Stimulated activated CD4-positive, alpha-beta T cell treated with anti-CD3 and anti-CD28 coated beads, TNF-alpha, amount 100 ng/mL, for 48 hours (primary cell): ENCODE measurements around the gene SBF2.
"Not testable (repeated sequence)": the region's sequence is repeated elsewhere in the genome, so short reads cannot be mapped to it uniquely, and the experiment has no call there.

Experiments used
- DNase-seq, 3 donors: peaks; one replicate each; pipeline ENCODE4 v3.0.0-alpha.2; 2020; ENCODE audit warnings: low read depth in 3 of 3

Gene SBF2

DNA sequence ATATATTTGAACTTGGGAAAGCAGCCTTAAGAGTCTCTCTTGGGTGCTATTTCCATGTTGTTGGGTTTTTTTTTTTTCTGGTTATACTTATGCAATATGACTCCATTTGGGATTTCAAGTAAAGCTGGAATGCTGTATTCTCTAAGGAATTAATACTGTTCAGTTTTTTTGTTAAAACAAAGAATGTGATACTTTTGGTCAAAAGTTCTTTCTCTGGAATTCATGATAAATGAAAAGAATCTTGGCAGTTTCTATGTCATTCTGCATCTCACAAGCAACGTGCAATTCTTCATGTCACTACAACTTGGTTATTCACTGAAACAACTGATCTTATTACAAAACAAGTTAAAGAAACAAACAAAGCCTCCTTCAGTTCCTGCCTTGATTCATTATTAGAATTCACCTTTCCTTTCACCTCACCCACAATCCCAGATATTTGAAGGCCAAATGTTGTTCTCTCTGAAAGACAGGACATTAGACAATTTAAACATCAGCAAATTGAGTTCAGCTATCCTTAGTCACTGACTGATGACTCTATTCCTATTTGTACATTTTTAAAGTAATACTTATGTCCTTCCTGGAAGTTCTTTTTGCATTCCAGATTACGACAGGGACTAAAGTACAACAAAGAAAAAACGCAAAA is 176.2 kb downstream of the SBF2 start:
- no peak for DNase-seq

DNA sequence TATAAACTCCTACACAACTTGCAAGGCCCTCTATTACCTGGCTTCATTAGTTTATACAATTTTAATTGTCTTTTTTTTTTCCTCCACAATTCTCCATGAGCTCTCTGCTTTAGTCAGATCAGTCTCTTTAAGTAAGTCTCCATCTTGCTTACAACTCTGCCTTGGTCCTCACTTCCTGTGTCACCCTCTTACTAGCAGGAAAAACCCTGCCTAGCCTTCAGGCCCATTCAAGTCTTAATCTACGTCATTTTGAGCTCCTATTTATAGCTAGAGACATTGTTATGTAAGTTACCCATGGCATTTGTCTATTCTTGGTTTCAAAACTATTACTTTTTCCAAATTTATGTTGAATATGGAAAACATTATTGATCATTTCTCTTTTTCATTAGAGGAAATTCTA is 177.4 kb downstream of the SBF2 start:
- DNase-seq, result no peak

DNA sequence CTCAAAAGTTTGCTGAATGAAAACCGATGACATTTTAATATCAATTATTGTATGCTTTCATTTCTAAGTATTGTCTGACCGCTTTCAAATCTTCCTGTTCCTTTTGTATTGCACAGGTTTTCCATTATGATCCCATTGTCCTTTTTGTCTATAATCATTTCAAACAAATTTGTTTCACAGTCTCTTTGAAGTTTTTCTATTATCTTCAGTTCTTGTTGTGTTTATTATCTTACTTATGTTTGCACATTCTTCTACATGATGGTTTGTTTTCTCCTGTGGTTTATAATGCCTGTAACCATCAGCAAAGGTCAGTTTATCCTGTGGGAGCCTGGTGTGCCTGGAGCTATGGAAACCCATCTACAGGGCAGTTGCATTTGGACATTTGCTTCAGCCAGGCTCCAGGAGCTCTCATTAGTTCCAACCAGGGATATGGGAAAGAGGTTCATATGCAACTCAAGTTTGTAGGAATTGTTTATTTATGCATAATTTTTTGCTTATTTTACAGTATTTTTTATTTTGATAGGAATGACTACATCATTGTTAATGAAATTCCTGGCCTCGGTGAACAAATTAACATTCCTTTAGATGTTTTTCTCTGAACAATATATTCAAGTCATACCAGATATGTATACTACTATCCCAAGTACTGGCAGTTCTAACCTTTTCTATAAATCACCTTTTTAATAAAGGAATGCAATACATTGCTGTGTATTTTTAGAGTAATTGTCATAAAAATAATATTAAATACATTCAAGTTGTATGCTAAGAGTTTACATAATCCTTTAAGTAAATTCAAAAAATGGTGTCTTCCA is 179.2 kb downstream of the SBF2 start:
- DNase-seq, result no peak

DNA sequence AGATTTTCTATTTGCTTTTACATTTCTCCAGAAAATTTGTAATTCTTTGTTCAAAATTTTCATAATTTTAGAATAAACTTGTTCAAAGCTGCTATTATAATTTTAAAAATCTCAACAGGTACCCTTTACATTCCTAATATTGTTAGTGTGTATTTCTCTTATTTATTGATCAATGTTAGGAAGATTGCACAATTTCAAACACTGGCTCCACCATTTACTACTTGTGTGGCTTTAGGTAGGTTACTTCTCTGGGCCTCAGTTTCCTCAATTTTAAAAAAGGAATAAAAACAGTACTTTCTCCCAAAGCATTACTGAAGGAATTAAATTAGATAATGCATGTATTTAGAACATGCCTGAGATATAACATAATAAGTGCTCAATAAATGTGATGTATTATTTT is 180.2 kb downstream of the SBF2 start:
- DNase-seq, result no peak

DNA sequence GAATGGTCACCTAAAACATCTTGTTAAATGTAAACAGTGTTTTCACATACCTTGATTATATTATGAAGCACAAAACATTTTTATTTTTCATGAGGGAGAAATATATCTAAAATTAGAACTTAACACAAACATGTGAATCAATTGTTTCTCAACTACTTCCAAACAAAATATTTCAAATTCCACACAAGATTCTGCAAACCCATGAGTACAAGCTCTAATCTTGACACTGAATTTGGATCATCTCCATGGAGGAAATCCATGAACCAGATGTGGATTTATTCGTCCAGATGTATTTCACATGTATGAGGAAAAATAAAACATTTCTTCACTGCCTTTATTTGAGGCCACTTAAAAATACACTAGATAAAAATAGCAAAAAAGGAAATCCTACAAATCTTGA is 184.2 kb downstream of the SBF2 start:
- no peak for DNase-seq

DNA sequence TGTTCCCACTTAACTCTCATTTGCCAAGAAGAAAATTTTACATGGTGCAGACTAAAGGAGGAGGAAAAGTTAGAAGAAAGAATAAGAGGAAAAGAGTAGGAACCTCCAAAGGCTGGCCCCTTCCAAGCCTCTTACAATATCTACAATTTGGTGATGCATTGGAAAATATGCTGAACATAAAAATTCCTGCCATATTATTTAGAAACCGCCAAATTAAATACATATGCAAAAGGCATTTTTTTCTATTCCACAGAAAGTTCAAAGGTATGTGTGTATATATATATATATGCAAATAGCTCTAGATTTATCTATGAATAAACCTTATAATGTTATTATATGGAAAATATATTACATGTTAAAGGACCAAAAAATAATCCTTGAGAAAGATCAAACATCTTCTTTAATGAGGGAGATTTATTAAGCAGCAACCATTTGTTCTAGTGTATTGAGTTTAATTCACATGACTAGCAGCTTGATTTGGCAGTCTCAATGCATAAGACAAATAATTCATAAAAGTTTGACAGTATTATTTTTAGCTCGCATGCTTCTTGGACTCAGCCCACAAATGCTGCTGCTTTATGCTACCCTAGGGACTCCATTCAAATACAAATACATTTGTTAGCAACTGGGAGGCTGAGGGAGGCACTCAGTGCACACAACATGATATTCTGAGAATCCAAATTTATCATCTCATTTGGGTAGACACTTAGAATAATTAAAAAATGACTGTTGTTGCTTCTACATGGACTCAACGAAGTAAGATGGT is 184.9 kb downstream of the SBF2 start:
- DNase-seq, result no peak

DNA sequence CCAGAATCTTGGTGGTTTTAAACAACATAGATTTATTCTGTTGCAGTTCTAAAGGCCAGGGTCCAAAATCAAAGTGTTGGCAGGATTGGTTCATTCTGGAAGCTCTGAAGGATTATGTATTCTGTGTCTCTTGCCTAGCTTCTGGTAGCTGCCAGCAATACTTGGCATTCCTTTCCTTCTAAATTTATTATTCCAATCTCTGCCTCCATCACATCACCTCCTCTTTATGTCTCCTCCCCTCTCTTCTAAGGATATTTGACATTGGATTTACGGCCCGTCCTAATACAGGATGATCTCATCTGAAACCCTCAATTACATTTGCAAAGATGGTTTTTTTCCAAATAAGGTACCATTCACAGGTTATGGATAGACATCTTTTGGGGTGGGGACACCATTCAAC is 186.5 kb downstream of the SBF2 start:
- no peak for DNase-seq

DNA sequence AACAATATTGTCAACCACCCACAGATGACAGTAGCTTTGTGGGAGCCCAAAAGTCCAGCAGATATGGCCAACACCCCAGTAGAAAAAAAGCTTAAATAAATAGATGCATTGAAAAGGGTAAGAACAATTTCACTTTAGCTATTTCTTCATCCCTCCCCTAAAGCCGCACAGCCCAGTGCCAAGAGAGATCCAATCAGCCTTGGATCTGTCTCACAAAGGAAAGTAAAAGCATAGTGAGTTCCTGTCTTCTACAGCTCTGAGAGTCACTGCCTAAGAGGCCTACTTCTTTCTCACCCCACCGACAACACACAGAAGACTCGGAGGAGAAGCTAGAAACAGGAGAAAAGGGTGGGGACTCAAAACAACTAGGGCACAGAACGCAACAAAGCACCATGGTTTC is 196.4 kb downstream of the SBF2 start:
- no peak for DNase-seq

DNA sequence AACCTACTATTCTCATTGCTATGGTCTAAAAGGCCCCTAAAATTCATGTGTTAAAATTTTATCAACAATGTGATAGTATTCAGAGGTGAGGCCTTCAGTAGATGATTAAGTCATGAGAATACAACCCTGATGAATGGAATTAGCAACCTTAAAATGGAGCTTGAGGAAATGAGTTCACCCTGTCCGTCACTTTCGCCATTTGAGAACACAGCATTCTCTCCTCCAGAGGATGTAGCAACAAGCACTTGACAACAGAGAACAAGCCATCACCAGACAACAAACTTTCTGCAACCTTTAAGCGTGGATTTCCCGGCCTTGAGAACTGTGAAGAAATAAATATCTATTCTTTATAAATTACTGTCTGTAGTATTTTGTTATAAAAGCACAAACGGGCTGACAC is 197.0 kb downstream of the SBF2 start:
- no peak for DNase-seq

DNA sequence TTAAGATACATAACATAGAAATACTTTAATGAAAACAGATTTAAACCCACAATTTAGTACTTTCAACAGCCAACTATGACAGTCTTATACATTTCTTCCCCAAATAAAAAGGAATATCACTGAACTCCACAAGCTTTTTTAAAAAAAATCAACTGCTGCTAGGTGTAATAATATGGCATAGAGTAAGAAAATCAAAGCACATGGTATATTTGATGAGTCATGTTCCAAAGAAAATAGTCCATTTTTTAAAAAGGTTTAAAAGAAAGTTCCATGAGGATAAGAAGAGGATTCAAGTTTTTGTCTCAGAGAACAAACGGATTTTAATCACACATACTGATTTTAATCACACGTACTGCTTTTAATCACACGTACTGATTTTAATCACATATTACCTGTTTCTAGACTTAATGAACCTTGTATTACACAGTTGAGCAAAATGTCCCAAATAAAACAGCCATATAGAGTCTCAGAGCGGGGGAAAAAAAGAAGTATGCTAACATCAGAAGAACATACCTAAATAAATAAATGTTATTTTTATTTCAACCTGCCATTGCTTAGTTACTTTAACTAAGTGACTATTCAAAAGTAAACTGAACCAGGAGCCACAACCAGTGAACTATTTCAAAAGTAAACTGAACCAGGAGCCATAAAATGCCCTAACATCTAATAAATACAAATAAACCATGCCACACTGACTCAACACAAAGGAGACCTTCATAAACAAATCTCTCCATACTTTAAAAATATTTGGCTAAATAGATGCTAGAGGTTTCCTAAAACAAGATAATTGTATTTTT is 198.4 kb downstream of the SBF2 start:
- DNase-seq, result no peak

DNA sequence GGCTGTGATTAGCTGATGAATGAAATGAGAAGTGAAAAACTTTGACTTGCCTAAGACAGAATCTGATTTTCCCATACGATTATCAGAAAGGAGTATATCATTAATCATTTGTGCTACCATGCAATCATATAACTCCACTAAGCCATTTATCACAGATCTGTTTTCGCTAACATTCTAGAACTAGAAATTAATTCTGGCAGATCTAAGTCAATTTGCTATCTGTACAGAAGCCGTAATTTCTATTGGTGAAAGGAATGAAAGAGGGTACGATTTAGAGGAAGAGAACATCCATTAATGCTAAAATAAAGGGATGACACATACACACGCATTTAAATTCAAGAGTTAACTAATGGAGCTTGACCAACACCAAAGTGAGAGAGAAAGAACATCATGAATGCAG is 201.6 kb downstream of the SBF2 start:
- no peak for DNase-seq

DNA sequence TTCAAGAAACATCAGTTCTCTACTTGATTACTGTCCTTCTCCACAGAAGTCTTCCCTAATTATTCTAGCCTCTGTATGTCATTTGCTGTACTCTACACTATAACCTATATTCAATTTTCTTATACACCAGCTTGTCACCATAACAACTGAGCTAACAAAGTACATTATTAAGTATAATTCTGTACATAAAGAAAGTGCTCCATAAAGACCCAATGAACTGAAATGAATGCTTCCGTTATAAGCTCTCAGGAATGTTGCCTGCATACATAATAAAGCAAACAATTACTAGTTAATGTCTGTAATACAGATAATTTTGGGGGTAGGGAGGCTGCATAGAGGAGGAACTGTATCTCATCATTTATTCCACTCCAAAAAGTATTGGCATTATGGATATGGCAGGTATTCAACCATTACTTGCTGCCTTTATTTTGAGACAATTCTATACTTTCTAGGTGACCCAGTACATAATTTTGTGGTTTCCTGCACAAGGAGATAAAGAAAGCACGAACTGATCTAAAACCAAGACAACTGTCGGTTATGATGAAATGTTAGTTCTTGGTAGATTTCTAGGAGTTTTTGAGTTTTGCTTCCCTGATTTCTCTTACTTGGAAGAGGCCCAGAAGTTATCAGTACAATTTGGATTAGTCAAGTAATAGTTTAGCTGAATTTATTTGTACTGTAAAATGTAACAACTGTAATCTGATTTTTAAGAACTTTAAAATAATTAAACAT is 202.5 kb downstream of the SBF2 start:
- no peak for DNase-seq

DNA sequence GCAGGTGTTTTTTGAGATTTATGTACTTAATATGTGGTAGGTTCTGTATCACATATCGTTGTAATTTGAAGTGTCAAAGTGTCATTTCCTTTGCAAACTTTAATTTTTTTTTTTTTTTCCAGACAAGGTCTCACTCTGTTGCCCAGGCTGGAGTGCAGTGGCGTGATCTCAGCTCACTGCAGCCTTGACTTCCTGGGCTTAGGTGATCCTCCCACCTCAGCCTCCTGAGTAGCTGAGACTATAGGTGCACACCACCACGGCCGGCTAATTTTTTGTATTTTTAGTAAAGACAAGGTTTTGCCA is 206.1 kb downstream of the SBF2 start:
- not testable (repeated sequence) for DNase-seq

DNA sequence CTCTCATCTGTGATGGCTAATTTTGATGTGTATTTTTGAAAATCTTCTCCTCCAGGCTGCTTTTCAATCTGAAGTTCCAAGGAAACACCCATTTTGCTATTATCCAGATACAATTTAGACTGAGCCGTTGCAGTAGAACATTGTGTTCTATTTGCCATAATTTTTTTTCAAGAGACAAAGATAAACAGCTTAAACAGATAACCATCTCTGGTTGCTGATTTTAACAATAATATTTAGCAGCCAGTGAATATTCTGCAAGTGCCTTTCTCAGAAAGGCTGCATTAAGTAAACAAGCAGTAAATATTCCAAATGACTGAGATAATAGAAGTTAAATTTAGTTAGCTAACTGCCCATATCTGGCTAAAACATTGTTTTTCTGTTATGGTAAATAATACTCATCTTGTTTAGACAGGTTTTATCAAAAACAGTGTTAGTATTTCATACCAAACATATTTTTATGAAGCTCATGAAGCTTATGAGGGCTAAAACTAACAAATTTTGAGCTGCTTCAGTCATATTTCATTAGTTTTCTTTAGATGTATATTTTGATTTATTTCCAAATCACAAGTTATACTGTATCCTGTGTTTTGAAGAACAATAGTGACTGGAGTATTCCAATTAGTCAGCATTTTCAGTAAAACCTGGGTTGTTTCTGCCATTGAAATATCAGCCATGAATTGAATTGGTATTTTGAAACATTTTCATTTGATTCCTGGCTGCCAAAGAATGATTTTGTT is 206.7 kb downstream of the SBF2 start:
- DNase-seq, result no peak

DNA sequence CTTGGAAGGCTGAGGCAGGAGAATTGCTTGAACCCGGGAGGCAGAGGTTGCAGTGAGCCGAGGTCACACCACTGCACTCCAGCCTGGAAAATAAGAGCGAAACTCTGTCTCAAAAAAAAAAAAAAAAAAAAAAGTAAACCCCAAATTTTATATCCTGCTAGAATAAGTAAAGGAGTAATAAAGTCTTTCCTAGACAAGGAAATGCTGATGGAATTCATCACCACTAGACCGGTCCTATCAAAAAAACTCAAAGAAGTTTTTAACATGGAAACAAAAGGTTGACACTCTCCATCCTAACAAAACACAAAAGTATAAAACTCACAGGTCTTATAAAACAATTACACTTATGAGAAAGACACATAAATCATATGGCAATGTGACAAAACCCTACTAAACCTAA is 213.9 kb downstream of the SBF2 start:
- DNase-seq, result no peak

DNA sequence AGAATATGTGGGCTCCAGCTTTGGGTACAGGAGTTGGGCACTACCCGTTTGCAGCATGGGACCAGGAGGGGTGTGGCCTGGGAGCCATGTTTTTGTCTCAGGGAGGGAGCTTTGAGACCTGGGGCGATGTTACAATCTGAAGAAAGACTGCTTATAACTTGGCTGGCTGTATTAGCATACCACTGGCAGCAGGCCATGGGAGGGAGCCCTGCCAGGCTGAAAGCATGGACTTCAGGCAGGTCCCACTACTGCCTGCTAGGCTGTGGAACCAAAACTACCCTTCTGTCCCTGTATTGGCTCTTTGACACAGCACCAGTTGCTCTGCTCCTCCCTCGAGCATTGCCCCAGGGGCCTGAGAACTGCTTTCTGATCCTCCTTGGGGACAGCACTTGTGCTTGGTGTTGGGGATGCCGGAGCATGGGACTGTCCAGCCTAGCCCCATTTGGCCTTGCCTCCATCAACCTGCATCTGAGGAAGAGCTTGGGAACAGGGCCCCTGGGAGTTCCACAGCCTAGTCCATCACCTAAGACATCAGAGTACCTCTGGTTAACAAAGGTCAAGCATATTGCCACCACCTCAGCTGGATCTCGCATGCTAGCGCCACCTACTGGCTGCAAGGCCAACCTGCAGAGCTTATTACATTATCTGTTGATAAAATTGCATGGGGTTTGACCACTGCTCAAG is 217.4 kb downstream of the SBF2 start:
- DNase-seq, result peak in 2 of 3 donors; percentile 13 to 19

DNA sequence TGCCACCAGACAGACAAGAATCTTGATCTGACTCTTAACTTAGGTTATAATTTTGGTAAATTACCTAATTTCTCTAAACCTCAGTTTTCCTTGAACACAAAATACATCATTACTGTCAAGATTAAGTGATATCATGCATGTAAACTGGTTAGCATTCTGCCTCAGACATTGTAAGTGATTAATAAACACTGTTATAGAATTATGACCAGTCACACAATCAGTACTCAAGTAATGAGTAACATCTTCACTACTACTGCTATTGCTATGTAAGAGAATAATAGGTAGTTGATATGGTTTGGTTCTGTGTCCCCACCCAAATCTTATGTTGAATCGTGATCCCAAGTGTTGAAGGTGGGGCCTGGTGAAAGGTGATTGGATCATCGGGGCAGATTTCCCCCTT is 218.9 kb downstream of the SBF2 start:
- no peak for DNase-seq

DNA sequence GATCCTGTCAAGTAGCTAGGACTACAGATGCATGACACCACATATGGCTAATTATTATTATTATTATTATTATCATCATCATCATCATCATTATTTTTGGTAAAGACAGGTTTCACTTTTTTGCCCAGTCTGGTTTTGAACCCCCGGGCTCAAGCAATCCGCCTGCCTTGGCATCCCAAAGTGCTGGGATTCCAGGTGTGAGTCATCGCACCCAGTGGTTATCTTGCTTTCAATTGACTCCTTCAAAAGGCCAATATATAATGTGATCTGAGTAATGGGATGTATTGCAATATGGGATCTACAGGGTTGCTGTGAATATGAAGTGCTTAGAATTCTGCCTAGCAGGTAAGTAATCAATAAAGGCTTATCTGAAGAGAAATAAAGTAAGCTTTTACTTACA is 221.2 kb downstream of the SBF2 start:
- no peak for DNase-seq

DNA sequence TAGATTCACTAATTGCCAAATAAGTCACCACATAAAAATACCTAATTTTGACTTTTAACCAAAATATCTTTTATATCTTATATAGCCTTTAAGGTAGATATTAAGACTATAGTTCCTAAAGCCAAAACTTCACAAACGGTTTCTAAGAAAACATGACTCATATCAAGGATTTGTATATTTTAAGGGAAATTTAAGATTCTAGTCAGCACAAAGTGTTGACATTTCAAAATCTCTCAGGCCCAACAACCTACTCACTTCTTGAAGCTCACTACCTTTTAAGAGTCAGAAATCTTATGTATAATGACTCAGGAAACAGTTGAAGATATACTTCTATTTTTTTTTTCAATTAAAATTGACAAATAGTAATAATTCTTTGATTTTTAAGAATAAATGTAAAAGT is 221.9 kb downstream of the SBF2 start:
- DNase-seq, result no peak

DNA sequence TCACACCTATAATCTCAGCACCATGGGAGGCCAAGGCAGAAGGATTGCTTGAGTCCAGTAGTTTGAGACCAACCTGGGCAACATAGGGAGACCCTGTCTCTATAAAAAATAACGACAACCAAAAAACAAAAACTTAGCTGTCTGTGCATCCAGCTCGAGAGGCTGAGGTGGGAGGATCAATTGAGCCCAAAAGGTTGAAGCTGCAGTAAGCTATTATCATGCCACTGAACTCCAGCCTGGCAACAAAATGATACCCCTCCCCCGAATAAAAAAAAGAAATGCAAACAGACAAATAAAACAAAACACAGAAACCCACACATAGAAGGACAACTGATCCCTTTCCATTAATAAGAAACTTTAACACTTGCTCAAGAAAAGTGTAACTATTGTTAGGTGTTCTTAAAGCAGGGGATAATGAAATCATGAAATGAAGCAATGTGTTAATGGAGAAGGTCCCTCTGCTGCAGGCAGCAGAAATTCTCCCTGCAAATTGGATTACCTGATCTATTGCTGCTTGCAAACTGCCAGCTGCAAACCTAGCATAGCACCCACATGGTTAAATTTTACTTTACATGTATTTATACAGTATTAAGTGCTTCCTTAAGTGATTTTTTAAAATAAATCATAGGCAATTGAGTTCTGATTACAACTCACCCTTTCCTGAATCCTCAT is 226.3 kb downstream of the SBF2 start:
- DNase-seq, result no peak
